IgD-negative memory B cell (primary cell): Measurements from ENCODE around the gene TSFM. TPM values are rescaled to one million over a fixed set of nuclear protein-coding genes. Genes with fewer than 3 reads are reported as not detected.

Source experiments
- H3K27ac Mint-ChIP-seq, 3 donors: one replicate each; pipeline ENCODE4 v1.8.0; 2020 to 2022; ENCODE audit warnings: mild to moderate bottlenecking in 3 of 3, mixed read lengths in 3 of 3, moderate library complexity in 1 of 3
- H3K27me3 Mint-ChIP-seq: one replicate; pipeline ENCODE4 v1.8.0; 2021; ENCODE audit warnings: mixed read lengths
- H3K36me3 Mint-ChIP-seq: one replicate; pipeline ENCODE4 v1.8.0; 2020; ENCODE audit warnings: mild to moderate bottlenecking, mixed read lengths
- H3K4me1 Mint-ChIP-seq, 3 donors: one replicate each; pipeline ENCODE4 v1.8.0; 2020 to 2022; ENCODE audit warnings: mixed read lengths in 3 of 3, mild to moderate bottlenecking in 1 of 3
- H3K4me3 Mint-ChIP-seq, 4 donors: one replicate each; pipeline ENCODE4 v1.8.0; 2020 to 2022; ENCODE audit warnings: mild to moderate bottlenecking in 4 of 4, mixed read lengths in 4 of 4, moderate library complexity in 3 of 4
- H3K9me3 Mint-ChIP-seq, 3 donors: one replicate each; pipeline ENCODE4 v1.8.0; 2020 to 2021; ENCODE audit warnings: mixed read lengths in 3 of 3, mild to moderate bottlenecking in 1 of 3
- polyA plus RNA-seq: library from polyadenylated mRNA; unstranded; fragments of 300-500 nt; fragmentation: Illumina TruSeq; gene quantifications from one replicate; pipeline ENCODE4 v1.2.3, GENCODE V29; 2021

TSFM gene
- polyA plus RNA-seq, 1 donor from 2014 or later, result 27.1 TPM

- H3K4me3 Mint-ChIP-seq, result peak within 1 kb of the TSS; percentile 91 to 98 (median 94)
Measured at GRCh38 chr12:57754411-57755193, 28.0 kb upstream of the TSFM start, which contains the start of gene MARCHF9. MARCHF9 (plus strand) TSS chr12:57755103; CDS start chr12:57755529, 426 bp downstream.

GRCh38 chr12:57755194-57755453, 27.5 kb upstream of the TSFM start:
- no peak overlapping the region for H3K27ac Mint-ChIP-seq

More at GRCh38 chr12:57754411-57755193, 28.0 kb upstream of the TSFM start, which contains the start of gene MARCHF9:
- Mint-ChIP-seq H3K27me3 (no peaks in the 10 kb centered on the region), H3K27ac (peak within 1 kb of the TSS; percentile 92 to 98 (median 93)), H3K36me3 (peaks cover 7% of the 10 kb centered on the region), H3K4me1 (peaks cover 27 to 50% (median 50%) of the 10 kb centered on the region in 3 donors), H3K9me3 (no peaks in the 10 kb centered on the region)

GRCh38 chr12:57755454-57756372, 26.9 kb upstream of the TSFM start:
- H3K9me3 Mint-ChIP-seq, result no peaks in the 10 kb centered on the region
- H3K27ac Mint-ChIP-seq, result peak overlapping the region; percentile 92 to 96 (median 93)
- peak overlapping the region; percentile 91 to 98 (median 93) for H3K4me3 Mint-ChIP-seq
- no peaks in the 10 kb centered on the region for H3K27me3 Mint-ChIP-seq
- peaks cover 28 to 53% (median 50%) of the 10 kb centered on the region in 3 donors for H3K4me1 Mint-ChIP-seq
- peaks cover 9% of the 10 kb centered on the region for H3K36me3 Mint-ChIP-seq

More at GRCh38 chr12:57755194-57755453, 27.5 kb upstream of the TSFM start:
- Mint-ChIP-seq H3K4me3 (peak overlapping the region in 2 of 4 donors; percentile 35 to 50), H3K36me3 (peaks cover 9% of the 10 kb centered on the region), H3K4me1 (peaks cover 28 to 55% (median 52%) of the 10 kb centered on the region in 3 donors), H3K9me3 (no peaks in the 10 kb centered on the region), H3K27me3 (no peaks in the 10 kb centered on the region)

GRCh38 chr12:57756406-57757341, 25.9 kb upstream of the TSFM start:
- H3K9me3 Mint-ChIP-seq, result no peaks in the 10 kb centered on the region
- H3K36me3 Mint-ChIP-seq, result peaks cover 9% of the 10 kb centered on the region
- peak overlapping the region; percentile 92 to 96 (median 93) for H3K27ac Mint-ChIP-seq
- peaks cover 28 to 45% (median 45%) of the 10 kb centered on the region in 3 donors for H3K4me1 Mint-ChIP-seq
- no peaks in the 10 kb centered on the region for H3K27me3 Mint-ChIP-seq
- H3K4me3 Mint-ChIP-seq, result peak overlapping the region; percentile 91 to 98 (median 93)

- H3K9me3 Mint-ChIP-seq, result no peaks in the 10 kb centered on the region
- peaks cover 9% of the 10 kb centered on the region for H3K36me3 Mint-ChIP-seq
- peak overlapping the region in 2 of 4 donors; percentile 39 for H3K4me3 Mint-ChIP-seq
- no peaks in the 10 kb centered on the region for H3K27me3 Mint-ChIP-seq
- H3K4me1 Mint-ChIP-seq, result peaks cover 25 to 40% (median 36%) of the 10 kb centered on the region in 3 donors
- no peak overlapping the region for H3K27ac Mint-ChIP-seq
Measured at GRCh38 chr12:57757771-57758170, 24.8 kb upstream of the TSFM start.

GRCh38 chr12:57758552-57759359, 23.8 kb upstream of the TSFM start:
- H3K4me1 Mint-ChIP-seq, result peaks cover 21 to 32% (median 28%) of the 10 kb centered on the region in 3 donors
- peaks cover 9% of the 10 kb centered on the region for H3K36me3 Mint-ChIP-seq
- H3K27ac Mint-ChIP-seq, result peak overlapping the region in 2 of 3 donors; percentile 31 to 84
- peaks cover under 1% of the 10 kb centered on the region for H3K27me3 Mint-ChIP-seq
- peak overlapping the region in 1 of 4 donors; percentile 81 for H3K4me3 Mint-ChIP-seq
- H3K9me3 Mint-ChIP-seq, result no peaks in the 10 kb centered on the region

- peaks cover 24 to 30% (median 24%) of the 10 kb centered on the region in 3 donors for H3K4me1 Mint-ChIP-seq
- no peaks in the 10 kb centered on the region for H3K9me3 Mint-ChIP-seq
Measured at GRCh38 chr12:57759360-57759980, 23.1 kb upstream of the TSFM start.

GRCh38 chr12:57760347-57760982, 22.1 kb upstream of the TSFM start:
- peaks cover 9% of the 10 kb centered on the region for H3K36me3 Mint-ChIP-seq
- H3K9me3 Mint-ChIP-seq, result no peaks in the 10 kb centered on the region
- no peak overlapping the region for H3K27ac Mint-ChIP-seq
- peaks cover 24 to 30% (median 24%) of the 10 kb centered on the region in 3 donors for H3K4me1 Mint-ChIP-seq
- peaks cover 16% of the 10 kb centered on the region for H3K27me3 Mint-ChIP-seq
- peak overlapping the region in 1 of 4 donors; percentile 81 for H3K4me3 Mint-ChIP-seq

More at GRCh38 chr12:57759360-57759980, 23.1 kb upstream of the TSFM start:
- Mint-ChIP-seq H3K27ac (peak overlapping the region in 2 of 3 donors; percentile 56 to 84), H3K4me3 (peak overlapping the region in 1 of 4 donors; percentile 81), H3K36me3 (peaks cover 9% of the 10 kb centered on the region), H3K27me3 (peaks cover 6% of the 10 kb centered on the region)

GRCh38 chr12:57761391-57761998, 21.1 kb upstream of the TSFM start:
- Mint-ChIP-seq H3K27ac (peak overlapping the region in 1 of 3 donors; percentile 86), H3K27me3 (peaks cover 24% of the 10 kb centered on the region), H3K4me1 (peaks cover 23 to 32% (median 26%) of the 10 kb centered on the region in 3 donors), H3K36me3 (peaks cover 8% of the 10 kb centered on the region), H3K4me3 (peak overlapping the region in 1 of 4 donors; percentile 81), H3K9me3 (no peaks in the 10 kb centered on the region)

- Mint-ChIP-seq H3K9me3 (no peaks in the 10 kb centered on the region), H3K27me3 (peaks cover 28% of the 10 kb centered on the region), H3K27ac (no peak overlapping the region), H3K4me3 (peak overlapping the region in 1 of 4 donors; percentile 35), H3K36me3 (peaks cover 7% of the 10 kb centered on the region), H3K4me1 (peaks cover 22 to 28% (median 23%) of the 10 kb centered on the region in 3 donors)
Measured at GRCh38 chr12:57762463-57762862, 20.1 kb upstream of the TSFM start.

- peak overlapping the region; percentile 13 to 90 (median 78) for H3K4me3 Mint-ChIP-seq
Measured at GRCh38 chr12:57763881-57764661, 18.5 kb upstream of the TSFM start.

GRCh38 chr12:57764662-57765002, 18.0 kb upstream of the TSFM start:
- H3K36me3 Mint-ChIP-seq, result peaks cover 4% of the 10 kb centered on the region
- H3K27me3 Mint-ChIP-seq, result peaks cover 28% of the 10 kb centered on the region
- H3K4me3 Mint-ChIP-seq, result peak overlapping the region; percentile 74 to 90 (median 82)
- no peak overlapping the region for H3K27ac Mint-ChIP-seq
- H3K9me3 Mint-ChIP-seq, result no peaks in the 10 kb centered on the region
- H3K4me1 Mint-ChIP-seq, result peaks cover 14 to 23% (median 17%) of the 10 kb centered on the region in 3 donors

More at GRCh38 chr12:57763881-57764661, 18.5 kb upstream of the TSFM start:
- peaks cover 19 to 28% (median 23%) of the 10 kb centered on the region in 3 donors for H3K4me1 Mint-ChIP-seq
- peak overlapping the region in 2 of 3 donors; percentile 87 to 88 for H3K27ac Mint-ChIP-seq
- peaks cover 8% of the 10 kb centered on the region for H3K36me3 Mint-ChIP-seq
- no peaks in the 10 kb centered on the region for H3K9me3 Mint-ChIP-seq
- H3K27me3 Mint-ChIP-seq, result peaks cover 28% of the 10 kb centered on the region
